GM12892 (cell line): ENCODE measurements around the gene KCNMA1.

Source experiments
- POLR2A ChIP-seq: IDR thresholded peaks from 2 replicates; pipeline ENCODE4 v1.6.1; 2011; ENCODE audit warnings: low read depth, low read length, control low read depth
- POLR2AphosphoS5 ChIP-seq: IDR thresholded peaks from 2 replicates; pipeline ENCODE4 v1.6.1; 2011; ENCODE audit warnings: low read depth, low read length, control low read depth
- TAF1 ChIP-seq: IDR thresholded peaks from 2 replicates; pipeline ENCODE4 v1.6.1; 2011; ENCODE audit warnings: low read depth, mild to moderate bottlenecking, control low read depth, low read length, borderline replicate concordance

DNA sequence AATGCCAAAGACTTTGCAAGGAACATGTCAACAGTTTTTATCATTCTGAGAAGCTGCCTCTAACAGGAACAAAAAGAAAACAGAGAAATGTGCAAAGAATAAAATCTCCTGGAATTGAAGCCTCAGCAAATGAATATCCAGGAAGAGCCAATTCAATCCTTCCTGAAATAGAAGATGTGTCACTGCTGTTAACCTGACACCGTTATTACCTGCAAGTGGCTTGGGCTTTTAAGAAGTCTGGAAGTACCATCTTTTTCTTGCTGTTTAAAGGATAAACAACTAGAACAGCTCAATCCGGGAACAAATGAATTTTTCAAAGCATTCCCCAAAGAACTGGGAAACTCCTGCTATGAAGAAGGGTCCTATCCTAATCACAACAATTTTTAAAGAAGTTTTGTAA is 434.8 kb downstream of the KCNMA1 start:
- TF ChIP-seq POLR2A (no peak), TAF1 (no peak), POLR2AphosphoS5 (no peak)
